CD4-positive, alpha-beta memory T cell (primary cell): ENCODE measurements around the gene PALM2AKAP2. TPM values are rescaled to one million over a fixed set of nuclear protein-coding genes. Genes with fewer than 3 reads are reported as not detected.

Experiments
- CTCF ChIA-PET: fragments of 350-600 bp; sonication (Branson Sonifier 250); formaldehyde crosslinking; loops from one replicate; lab custom pipeline; 2021; ENCODE audit warnings: inconsistent platforms; ENCODE audit not compliant: partially characterized antibody; lab: Charles Lee
- POLR2A ChIA-PET: fragments of 350-600 bp; sonication (Branson Sonifier 250); formaldehyde crosslinking; loops from one replicate; lab custom pipeline; 2021; ENCODE audit not compliant: partially characterized antibody; lab: Charles Lee
- DNase-seq, 5 donors: peaks; one replicate each; pipeline versions ENCODE4 v3.0.0 to v3.0.0-alpha.2; 2020 to 2022; ENCODE audit warnings: mixed read lengths in 1 of 5
- H3K27ac ChIP-seq: one replicate; pipeline ENCODE4 v1.7.0; 2013; ENCODE audit warnings: low read depth, low read length
- H3K27me3 ChIP-seq: 2 replicates; pipeline ENCODE4 v1.7.0; 2013; ENCODE audit warnings: mild to moderate bottlenecking, low read length, moderate library complexity; ENCODE audit not compliant: insufficient read depth
- H3K36me3 ChIP-seq: 2 replicates; pipeline ENCODE4 v1.7.0; 2013; ENCODE audit warnings: mild to moderate bottlenecking, low read length, moderate library complexity; ENCODE audit not compliant: insufficient read depth
- H3K4me1 ChIP-seq: 2 replicates; pipeline ENCODE4 v1.7.0; 2013; ENCODE audit warnings: mild to moderate bottlenecking, low read length, moderate library complexity; ENCODE audit not compliant: insufficient read depth
- H3K4me3 ChIP-seq, 2 donors: one replicate each; pipeline ENCODE4 v1.7.0; 2013; ENCODE audit warnings: low read length in 2 of 2, mild to moderate bottlenecking in 1 of 2
- H3K9me3 ChIP-seq, 2 donors: one replicate each; pipeline ENCODE4 v1.7.0; 2013; ENCODE audit warnings: low read length in 2 of 2, control low read depth in 1 of 2; ENCODE audit not compliant: control insufficient read depth in 1 of 2
- H3K27ac Mint-ChIP-seq, 7 donors: one replicate each; pipeline ENCODE4 v1.8.0; 2020 to 2021; ENCODE audit warnings: mixed read lengths in 7 of 7, mild to moderate bottlenecking in 6 of 7, inconsistent platforms in 3 of 7, moderate library complexity in 3 of 7
- H3K27me3 Mint-ChIP-seq, 2 donors: one replicate each; pipeline ENCODE4 v1.8.0; 2020 to 2021; ENCODE audit warnings: mixed read lengths in 2 of 2
- H3K36me3 Mint-ChIP-seq, 2 donors: one replicate each; pipeline ENCODE4 v1.8.0; 2020 to 2021; ENCODE audit warnings: mixed read lengths in 2 of 2, inconsistent platforms in 1 of 2, mild to moderate bottlenecking in 1 of 2
- H3K4me1 Mint-ChIP-seq, 4 donors: one replicate each; pipeline ENCODE4 v1.8.0; 2020 to 2021; ENCODE audit warnings: mixed read lengths in 4 of 4, mild to moderate bottlenecking in 1 of 4
- H3K4me3 Mint-ChIP-seq, 8 donors: one replicate each; pipeline ENCODE4 v1.8.0; 2020 to 2021; ENCODE audit warnings: mixed read lengths in 8 of 8, mild to moderate bottlenecking in 7 of 8, moderate library complexity in 6 of 8, inconsistent platforms in 3 of 8
- H3K9me3 Mint-ChIP-seq, 8 donors: one replicate each; pipeline ENCODE4 v1.8.0; 2020 to 2021; ENCODE audit warnings: mixed read lengths in 8 of 8, mild to moderate bottlenecking in 5 of 8, inconsistent platforms in 3 of 8, moderate library complexity in 1 of 8
- intact Hi-C: fragments of 100-400 bp; cut with micrococcal nuclease; formaldehyde crosslinking; loops from one replicate; pipeline ENCODE4 v1.15.1; 2023
- polyA plus RNA-seq, 2 donors: library from polyadenylated mRNA; unstranded; fragments of 300-500 nt; fragmentation: Illumina TruSeq; gene quantifications; one replicate each; pipeline ENCODE4 v1.2.3, GENCODE V29; 2021
- total RNA-seq, 2 experiments: library from RNA; stranded (reverse); gene quantifications; one replicate each; pipeline ENCODE4 v1.2.3, GENCODE V29; 2021

The PALM2AKAP2 gene
- total and polyA plus RNA-seq, 4 experiments from 2014 or later, result not detected

- no peaks in the 10 kb centered on the region for H3K36me3 ChIP-seq
- no peaks in the 10 kb centered on the region for H3K36me3 Mint-ChIP-seq
- no peaks in the 10 kb centered on the region for H3K27me3 ChIP-seq
- CTCF ChIA-PET, result interaction anchor here (1.4 kb wide), 1 partner anchor 11 kb away, joined by 7 read pairs; no protein-coding TSS in a partner anchor
- no peaks in the 10 kb centered on the region for H3K4me1 Mint-ChIP-seq
- no peaks in the 10 kb centered on the region for H3K9me3 ChIP-seq
- H3K27ac Mint-ChIP-seq, result no peak overlapping the region
- H3K4me3 ChIP-seq, result no peak overlapping the region
- intact Hi-C loops, result no loop called here
- H3K4me3 Mint-ChIP-seq, result no peak overlapping the region
- DNase-seq, result no peak
- no peaks in the 10 kb centered on the region for H3K4me1 ChIP-seq
- H3K27ac ChIP-seq, result no peak overlapping the region
- H3K9me3 Mint-ChIP-seq, result peaks cover 0 to 5% (median 0%) of the 10 kb centered on the region in 8 donors
- H3K27me3 Mint-ChIP-seq, result peaks cover 7 to 14% of the 10 kb centered on the region in 2 donors
- POLR2A ChIA-PET, result interaction anchor here (0.9 kb wide), 1 partner anchor 12 kb away, joined by 3 read pairs; no protein-coding TSS in a partner anchor
Observed at GRCh38 chr9:109828254-109828653, 48.3 kb downstream of the PALM2AKAP2 start.
